Liver (tissue), 9 donors: ENCODE results near the gene ETV3L. TPM values are rescaled to one million over a fixed set of nuclear protein-coding genes. Genes with fewer than 3 reads are reported as not detected.

Source experiments
- DNase-seq: peaks from one replicate; pipeline ENCODE4 v3.0.0-alpha.2; 2017; ENCODE audit warnings: low spot score
- H3K27ac ChIP-seq, 2 donors: one replicate each; pipeline ENCODE4 v1.7.0; 2013; ENCODE audit warnings: inconsistent platforms in 2 of 2, low read length in 2 of 2, control low read depth in 1 of 2, low read depth in 1 of 2, mild to moderate bottlenecking in 1 of 2
- H3K27me3 ChIP-seq, 4 donors: one replicate each; pipeline versions ENCODE4 v1.6.1 to v1.7.0; 2013; ENCODE audit warnings: low read length in 3 of 4, inconsistent platforms in 1 of 4, mild to moderate bottlenecking in 1 of 4, moderate library complexity in 1 of 4; ENCODE audit not compliant: control insufficient read depth in 4 of 4, insufficient read depth in 4 of 4
- H3K36me3 ChIP-seq, 4 donors: one replicate each; pipeline versions ENCODE4 v1.6.1 to v1.7.0; 2013; ENCODE audit warnings: low read length in 3 of 4, mild to moderate bottlenecking in 3 of 4, low read depth in 1 of 4, moderate library complexity in 1 of 4; ENCODE audit not compliant: control insufficient read depth in 4 of 4, insufficient read depth in 3 of 4
- H3K4me1 ChIP-seq, 4 donors: one replicate each; pipeline versions ENCODE4 v1.6.1 to v1.7.0; 2013; ENCODE audit warnings: low read length in 3 of 4, mild to moderate bottlenecking in 3 of 4, moderate library complexity in 1 of 4; ENCODE audit not compliant: control insufficient read depth in 4 of 4, insufficient read depth in 4 of 4
- H3K4me3 ChIP-seq, 3 donors: one replicate each; pipeline versions ENCODE4 v1.6.1 to v1.7.0; 2013; ENCODE audit warnings: low read length in 3 of 3, control low read depth in 1 of 3, low read depth in 1 of 3, mild to moderate bottlenecking in 1 of 3
- H3K9ac ChIP-seq, 2 donors: one replicate each; pipeline ENCODE4 v1.7.0; 2013; ENCODE audit warnings: low read length in 2 of 2, mild to moderate bottlenecking in 2 of 2, moderate library complexity in 2 of 2, control low read depth in 1 of 2, low read depth in 1 of 2
- H3K9me3 ChIP-seq, 4 donors: one replicate each; pipeline versions ENCODE4 v1.6.1 to v1.7.0; 2013; ENCODE audit warnings: low read length in 3 of 4; ENCODE audit not compliant: control insufficient read depth in 4 of 4
- ATF3 ChIP-seq: IDR thresholded peaks from 2 replicates; pipeline ENCODE4 v1.6.1; 2016; ENCODE audit warnings: antibody characterized with exemption
- CTCF ChIP-seq: fragments of 150-350 bp; IDR thresholded peaks from 2 replicates; pipeline ENCODE4 v1.5.1; 2017; ENCODE audit warnings: improper control_type of control experiment, low read depth, low read length; ENCODE audit not compliant: missing input control
- EGR1 ChIP-seq, 2 donors: IDR thresholded peaks; 2 replicates each; pipeline ENCODE4 v1.6.1; 2016 to 2018; ENCODE audit warnings: antibody characterized with exemption in 2 of 2, low read depth in 2 of 2
- FOXA1 ChIP-seq: IDR thresholded peaks from 2 replicates; pipeline ENCODE4 v1.6.1; 2016; ENCODE audit warnings: antibody characterized with exemption
- FOXA2 ChIP-seq: IDR thresholded peaks from 2 replicates; pipeline ENCODE4 v1.6.1; 2016; ENCODE audit warnings: antibody characterized with exemption
- HNF4A ChIP-seq, 2 donors: conservative IDR thresholded peaks; 2 replicates each; pipeline ENCODE4 v1.6.1; 2016; ENCODE audit warnings: antibody characterized with exemption in 2 of 2, mild to moderate bottlenecking in 2 of 2
- HNF4G ChIP-seq: IDR thresholded peaks from 2 replicates; pipeline ENCODE4 v1.6.1; 2016; ENCODE audit warnings: antibody characterized with exemption
- JUND ChIP-seq, 2 donors: IDR thresholded peaks; 2 replicates each; pipeline ENCODE4 v1.6.1; 2016; ENCODE audit warnings: antibody characterized with exemption in 2 of 2
- MAX ChIP-seq: IDR thresholded peaks from 2 replicates; pipeline ENCODE4 v1.6.1; 2016; ENCODE audit warnings: antibody characterized with exemption
- NR2F2 ChIP-seq: IDR thresholded peaks from 2 replicates; pipeline ENCODE4 v1.6.1; 2016; ENCODE audit warnings: antibody characterized with exemption
- RAD21 ChIP-seq, 2 donors: IDR thresholded peaks; 2 replicates each; pipeline ENCODE4 v1.6.1; 2016; ENCODE audit warnings: antibody characterized with exemption in 2 of 2, mild to moderate bottlenecking in 2 of 2
- REST ChIP-seq: IDR thresholded peaks from 2 replicates; pipeline ENCODE4 v1.6.1; 2016; ENCODE audit warnings: antibody characterized with exemption, mild to moderate bottlenecking
- RXRA ChIP-seq, 2 donors: IDR thresholded peaks; 2 replicates each; pipeline ENCODE4 v1.6.1; 2017 to 2018; ENCODE audit warnings: antibody characterized with exemption in 2 of 2, mild to moderate bottlenecking in 1 of 2
- SP1 ChIP-seq: IDR thresholded peaks from 2 replicates; pipeline ENCODE4 v1.6.1; 2018; ENCODE audit warnings: antibody characterized with exemption, mild to moderate bottlenecking
- TAF1 ChIP-seq: conservative IDR thresholded peaks from 2 replicates; pipeline ENCODE4 v1.6.1; 2016; ENCODE audit warnings: antibody characterized with exemption, mild to moderate bottlenecking
- YY1 ChIP-seq: IDR thresholded peaks from 2 replicates; pipeline ENCODE4 v1.6.1; 2016; ENCODE audit warnings: antibody characterized with exemption, mild to moderate bottlenecking
- ZBTB33 ChIP-seq: IDR thresholded peaks from 2 replicates; pipeline ENCODE4 v1.6.1; 2016; ENCODE audit warnings: antibody characterized with exemption
- WGBS: extraction: QIAGEN DNeasy Blood & Tissue Kit; methylation state at CpG from one replicate; pipeline ENCODE4 v1.1.7; 2013; 5-methylcytosine and 5-hydroxymethylcytosine counted together
- polyA plus RNA-seq, 2 donors: library from polyadenylated mRNA; stranded (reverse) in 1 of 2; unstranded in 1 of 2; fragments of 200-250 nt in 1 of 2; fragments of >200 nt in 1 of 2; fragmentation: Nextera tagmentation in 1 of 2; extraction: Ambion mirVana in 1 of 2; gene quantifications; one replicate each; pipeline versions ENCODE4 v1.2.1 to v1.2.3, GENCODE V29; 2013 to 2015
- total RNA-seq, 2 donors: library from RNA; depleted of rRNA; stranded (reverse); fragments of >200 nt; gene quantifications; one replicate each; pipeline ENCODE4 v1.2.3, GENCODE V29; 2014
- donor health status: healthy.
- donor health status: healthy.
- donor health status: healthy.
- donor health status: healthy.
- donor health status: healthy.

Gene ETV3L
- total and polyA plus RNA-seq, 4 donors: not detected

- 95% methylated on average over 1 of the region's 1 CpG for WGBS
- no peak for TF ChIP-seq RXRA (IDR thresholded peaks at IDR 0.05)
- TF ChIP-seq CTCF: no peak
- no peak for TF ChIP-seq FOXA1
- TF ChIP-seq REST: no peak
- no peak for TF ChIP-seq SP1
- TF ChIP-seq ATF3: no peak
- TF ChIP-seq NR2F2: no peak
- no peak for TF ChIP-seq YY1
- no peak for TF ChIP-seq ZBTB33
- no peak for TF ChIP-seq FOXA2
- no peak for TF ChIP-seq TAF1
- no peak for TF ChIP-seq EGR1 (IDR thresholded peaks at IDR 0.05; ENCODE audit: low read depth in 2 of 2)
- no peak for TF ChIP-seq HNF4G
- TF ChIP-seq HNF4A (conservative IDR thresholded peaks at IDR 0.05): no peak
- no peak for TF ChIP-seq JUND (IDR thresholded peaks at IDR 0.05)
- no peak for TF ChIP-seq MAX
- TF ChIP-seq RAD21 (IDR thresholded peaks at IDR 0.05): no peak
- DNase-seq: no peak
- H3K4me1 ChIP-seq: peaks cover 0 to 8% (median 2%) of the 10 kb centered on the region in 4 donors
- H3K9me3 ChIP-seq: no peaks in the 10 kb centered on the region
- no peak overlapping the region for H3K4me3 ChIP-seq
- H3K27me3 ChIP-seq: no peaks in the 10 kb centered on the region
- H3K36me3 ChIP-seq: no peaks in the 10 kb centered on the region
- no peak overlapping the region for H3K27ac ChIP-seq
- H3K9ac ChIP-seq: no peak overlapping the region
Observed at GRCh38 chr1:157077394-157077793, 22.2 kb downstream of the ETV3L start.
